Lower leg skin (tissue), 3 donors: ENCODE data around the gene TRIM10.

ENCODE experiments used
- POLR2A ChIP-seq, 2 donors: fragments of 450-650 bp; IDR thresholded peaks; one replicate each; pipeline ENCODE4 v1.6.1; 2016 to 2017; ENCODE audit warnings: antibody characterized with exemption in 2 of 2, mild to moderate bottlenecking in 1 of 2, moderate library complexity in 1 of 2
- TF ChIP-seq, protein P1 (sequence below), 3 donors: fragments of 450-650 bp; IDR thresholded peaks; one replicate each; pipeline ENCODE4 v1.5.1; 2016; ENCODE audit warnings: antibody characterized with exemption in 3 of 3, mild to moderate bottlenecking in 3 of 3, moderate library complexity in 2 of 3

DNA sequence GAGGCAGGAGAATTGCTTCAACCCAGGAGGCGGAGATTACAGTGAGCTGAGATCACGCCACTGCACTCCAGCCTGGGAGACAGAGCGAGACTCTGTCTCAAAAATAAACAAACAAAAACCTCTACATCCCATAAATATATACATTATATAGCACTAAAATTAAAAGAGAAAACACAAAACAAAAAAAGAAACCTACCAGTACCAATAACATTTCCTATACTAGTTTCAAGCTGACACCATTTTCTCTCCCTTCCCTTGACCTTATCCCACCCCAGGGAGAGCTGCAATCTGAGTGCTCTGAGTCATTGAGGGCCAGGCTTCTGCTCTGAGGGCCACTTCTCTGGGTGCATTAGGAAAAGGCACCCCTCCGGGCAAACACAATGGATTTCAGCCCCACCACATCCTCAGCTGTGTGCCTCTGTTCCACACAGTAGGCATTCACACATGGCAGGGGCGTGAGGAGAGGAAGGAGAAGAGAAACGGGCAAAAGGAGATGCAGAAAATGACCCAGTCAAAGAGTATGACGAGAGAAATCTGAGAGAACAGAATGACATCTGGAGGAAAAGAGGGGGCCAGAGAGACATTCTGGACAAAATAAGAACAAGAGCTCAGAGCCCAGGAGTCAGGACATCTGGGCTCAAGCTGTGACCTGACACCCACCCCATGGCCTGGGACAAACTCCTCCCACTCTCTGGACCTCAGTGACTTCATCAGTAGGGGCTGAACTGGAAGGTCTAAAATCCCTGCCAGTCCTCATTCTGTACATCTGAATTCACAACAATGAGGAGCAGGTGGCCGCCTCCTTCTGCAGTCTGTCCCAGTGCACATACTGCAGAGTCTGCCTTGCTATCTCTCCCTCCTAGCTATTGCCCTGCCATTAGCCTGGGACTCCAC is 34.0 kb upstream of the TRIM10 start:
- TF ChIP-seq, protein P1, sequence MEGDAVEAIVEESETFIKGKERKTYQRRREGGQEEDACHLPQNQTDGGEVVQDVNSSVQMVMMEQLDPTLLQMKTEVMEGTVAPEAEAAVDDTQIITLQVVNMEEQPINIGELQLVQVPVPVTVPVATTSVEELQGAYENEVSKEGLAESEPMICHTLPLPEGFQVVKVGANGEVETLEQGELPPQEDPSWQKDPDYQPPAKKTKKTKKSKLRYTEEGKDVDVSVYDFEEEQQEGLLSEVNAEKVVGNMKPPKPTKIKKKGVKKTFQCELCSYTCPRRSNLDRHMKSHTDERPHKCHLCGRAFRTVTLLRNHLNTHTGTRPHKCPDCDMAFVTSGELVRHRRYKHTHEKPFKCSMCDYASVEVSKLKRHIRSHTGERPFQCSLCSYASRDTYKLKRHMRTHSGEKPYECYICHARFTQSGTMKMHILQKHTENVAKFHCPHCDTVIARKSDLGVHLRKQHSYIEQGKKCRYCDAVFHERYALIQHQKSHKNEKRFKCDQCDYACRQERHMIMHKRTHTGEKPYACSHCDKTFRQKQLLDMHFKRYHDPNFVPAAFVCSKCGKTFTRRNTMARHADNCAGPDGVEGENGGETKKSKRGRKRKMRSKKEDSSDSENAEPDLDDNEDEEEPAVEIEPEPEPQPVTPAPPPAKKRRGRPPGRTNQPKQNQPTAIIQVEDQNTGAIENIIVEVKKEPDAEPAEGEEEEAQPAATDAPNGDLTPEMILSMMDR (IDR thresholded peaks at IDR 0.05): no peak
- TF ChIP-seq POLR2A (IDR thresholded peaks at IDR 0.05): no peak
